Sigmoid colon (tissue), 4 donors: ENCODE measurements around the gene RNASE13.

Source experiments
- CTCF ChIP-seq, 4 experiments: fragments of 450-650 bp in 3 of 4; fragments of 200-600 bp in 1 of 4; IDR thresholded peaks; one replicate each; pipeline ENCODE4 v1.5.1; 2016 to 2019; ENCODE audit warnings: antibody characterized with exemption in 4 of 4, mild to moderate bottlenecking in 3 of 4, moderate library complexity in 2 of 4
- EP300 ChIP-seq, 4 donors: sonication (generic); formaldehyde crosslinking; IDR thresholded peaks; one replicate each; pipeline ENCODE4 v1.6.1; 2017; ENCODE audit warnings: antibody characterized with exemption in 4 of 4
- POLR2A ChIP-seq, 2 donors: fragments of 450-650 bp; IDR thresholded peaks; one replicate each; pipeline ENCODE4 v1.6.1; 2016; ENCODE audit warnings: antibody characterized with exemption in 2 of 2, mild to moderate bottlenecking in 2 of 2, moderate library complexity in 2 of 2
- POLR2AphosphoS5 ChIP-seq, 4 donors: sonication (generic); formaldehyde crosslinking; IDR thresholded peaks; one replicate each; pipeline ENCODE4 v1.6.1; 2017; ENCODE audit warnings: antibody characterized with exemption in 4 of 4

GRCh38 chr14:21026988-21027315 lies 7.7 kb downstream of the RNASE13 start:
- no peak for TF ChIP-seq CTCF (IDR thresholded peaks at IDR 0.05)
- no peak for TF ChIP-seq POLR2A (IDR thresholded peaks at IDR 0.05)
- TF ChIP-seq POLR2AphosphoS5 (IDR thresholded peaks at IDR 0.05), result no peak
- no peak for TF ChIP-seq EP300 (IDR thresholded peaks at IDR 0.05)
